Keratinocyte (primary cell): ENCODE results near the gene FGD2. TPM values are rescaled to one million over a fixed set of nuclear protein-coding genes. Genes with fewer than 3 reads are reported as not detected.

Source experiments
- DNase-seq: peaks from one replicate; pipeline ENCODE4 v3.0.0-alpha.2; 2011; ENCODE audit warnings: low read depth, missing footprints, low spot score
- FAIRE-seq: peaks from 2 replicates; lab custom pipeline; 2011; peaks lifted over from hg19 to GRCh38; lab: Jason Lieb, UNC
- H2AFZ ChIP-seq: 2 replicates; pipeline ENCODE4 v1.6.0; 2012; ENCODE audit warnings: low read length, control low read depth, inconsistent platforms; ENCODE audit not compliant: control insufficient read depth
- H3K27ac ChIP-seq: 2 replicates; pipeline ENCODE4 v1.5.1; 2011; ENCODE audit warnings: low read length; ENCODE audit not compliant: control insufficient read depth, insufficient read depth
- H3K27me3 ChIP-seq: 3 replicates; pipeline ENCODE4 v1.6.0; 2011; ENCODE audit warnings: low read length; ENCODE audit not compliant: control insufficient read depth, insufficient read depth; ENCODE audit errors: extremely low read depth
- H3K36me3 ChIP-seq, 2 experiments: 2 replicates in 1 of 2; 3 replicates in 1 of 2; pipeline ENCODE4 v1.5.1; 2011; ENCODE audit warnings: low read length in 2 of 2, mild to moderate bottlenecking in 1 of 2; ENCODE audit not compliant: control insufficient read depth in 2 of 2, insufficient read depth in 2 of 2; ENCODE audit errors: extremely low read depth in 1 of 2
- H3K4me1 ChIP-seq: 3 replicates; pipeline ENCODE4 v1.5.1; 2011; ENCODE audit warnings: low read length; ENCODE audit not compliant: control insufficient read depth, insufficient read depth; ENCODE audit errors: extremely low read depth
- H3K4me2 ChIP-seq: 3 replicates; pipeline ENCODE4 v1.6.0; 2011; ENCODE audit warnings: low read depth, low read length; ENCODE audit not compliant: control insufficient read depth, insufficient read depth; ENCODE audit errors: extremely low read depth
- H3K4me3 ChIP-seq, 3 experiments: fragments of 200-600 bp in 1 of 3; sonication (generic) in 1 of 3; 2 replicates in 2 of 3; 3 replicates in 1 of 3; pipeline ENCODE4 v1.5.1; 2011 to 2016; ENCODE audit warnings: low read length in 3 of 3, mild to moderate bottlenecking in 3 of 3, control low read depth in 2 of 3, inconsistent platforms in 1 of 3, low read depth in 1 of 3, mixed read lengths in 1 of 3, mixed run types in 1 of 3, moderate library complexity in 1 of 3; ENCODE audit not compliant: control insufficient read depth in 2 of 3, insufficient read depth in 2 of 3; ENCODE audit errors: extremely low read depth in 1 of 3
- H3K79me2 ChIP-seq: 2 replicates; pipeline ENCODE4 v1.6.0; 2012; ENCODE audit warnings: low read length; ENCODE audit not compliant: control insufficient read depth, insufficient read depth
- H3K9ac ChIP-seq: 3 replicates; pipeline ENCODE4 v1.6.0; 2011; ENCODE audit warnings: low read length; ENCODE audit not compliant: control insufficient read depth, insufficient read depth; ENCODE audit errors: extremely low read depth
- H3K9me1 ChIP-seq: 3 replicates; pipeline ENCODE4 v1.6.0; 2011; ENCODE audit warnings: low read length; ENCODE audit not compliant: control insufficient read depth, insufficient read depth; ENCODE audit errors: extremely low read depth
- H3K9me3 ChIP-seq: 2 replicates; pipeline ENCODE4 v1.5.1; 2012; ENCODE audit warnings: low read depth, low read length; ENCODE audit not compliant: control insufficient read depth
- H4K20me1 ChIP-seq: 3 replicates; pipeline ENCODE4 v1.6.0; 2011; ENCODE audit warnings: low read length; ENCODE audit not compliant: control insufficient read depth, insufficient read depth; ENCODE audit errors: extremely low read depth
- CTCF ChIP-seq, 3 experiments: IDR thresholded peaks in 1 of 3; conservative IDR thresholded peaks in 1 of 3; optimal IDR thresholded peaks in 1 of 3; 2 replicates in 2 of 3; 3 replicates in 1 of 3; pipeline versions ENCODE3 to v1.5.1; 2011; ENCODE audit warnings: low read length in 3 of 3, mild to moderate bottlenecking in 3 of 3, moderate library complexity in 2 of 3, control low read depth in 1 of 3, inconsistent platforms in 1 of 3; ENCODE audit not compliant: insufficient read depth in 2 of 3; ENCODE audit errors: extremely low read depth in 1 of 3
- EZH2 ChIP-seq: IDR thresholded peaks from one replicate; pipeline ENCODE4 v1.6.1; 2012; ENCODE audit warnings: inconsistent platforms, mild to moderate bottlenecking, low read length, moderate library complexity
- dilution Hi-C: fragments of 300-500 bp; cut with MboI; formaldehyde crosslinking; loops from one replicate; pipeline ENCODE4 v1.7.0; 2020; ENCODE audit warnings: low sequenced_read_pairs; ENCODE audit not compliant: extremely low pct_ligation_motif_present
- polyA plus RNA-seq, 5 experiments: library from polyadenylated mRNA; depleted of rRNA in 3 of 5; stranded (reverse) in 3 of 5; stranded (forward) in 1 of 5; unstranded in 1 of 5; fragments of >200 nt; gene quantifications; 1 replicate in 1 of 5; 2 replicates in 3 of 5; 3 replicates in 1 of 5; pipeline versions ENCODE4 v1.2.1 to v1.2.3, GENCODE V29; 2011 to 2012; ENCODE audit warnings: missing spikeins in 2 of 5, low read depth in 1 of 5, low replicate concordance in 1 of 5

Gene FGD2
- polyA plus RNA-seq, 1 donor (not counting 4 experiments of a cell fraction or from before 2014, with no cell fraction given), result 0.03 TPM

GRCh38 chr6:36970892-36971842, 34.3 kb upstream of the FGD2 start:
- H3K27ac ChIP-seq, result no peak overlapping the region
- H3K36me3 ChIP-seq, result peaks cover 43 to 66% of the 10 kb centered on the region in 2 experiments
- no peak overlapping the region for H3K4me2 ChIP-seq
- no peaks in the 10 kb centered on the region for H3K9me3 ChIP-seq
- H3K4me1 ChIP-seq, result peaks cover 35% of the 10 kb centered on the region
- no peak for TF ChIP-seq EZH2
- no peak for TF ChIP-seq CTCF (optimal IDR thresholded peaks at IDR 0.05 in 1 of 3, IDR thresholded peaks at IDR 0.05 in 1 of 3, conservative IDR thresholded peaks at IDR 0.05 in 1 of 3; ENCODE audit: extremely low read depth in 1 of 3, insufficient read depth in 2 of 3, low read length in 3 of 3)
- FAIRE-seq, result no peak
- no peak for DNase-seq
- H3K27me3 ChIP-seq, result no peaks in the 10 kb centered on the region
- no peaks in the 10 kb centered on the region for H3K79me2 ChIP-seq
- dilution Hi-C loops, result no loop called here
- no peaks in the 10 kb centered on the region for H4K20me1 ChIP-seq
- H3K9me1 ChIP-seq, result peaks cover 3% of the 10 kb centered on the region
- H3K9ac ChIP-seq, result no peak overlapping the region
- no peak overlapping the region for H2AFZ ChIP-seq
- no peak overlapping the region for H3K4me3 ChIP-seq

- peaks cover 52 to 68% of the 10 kb centered on the region in 2 experiments for H3K36me3 ChIP-seq
Measured at GRCh38 chr6:36971921-36972673, 33.4 kb upstream of the FGD2 start.

More at GRCh38 chr6:36971921-36972673, 33.4 kb upstream of the FGD2 start:
- H3K4me2 ChIP-seq, result no peak overlapping the region
- no peaks in the 10 kb centered on the region for H4K20me1 ChIP-seq
- H2AFZ ChIP-seq, result no peak overlapping the region
- DNase-seq (no peak), FAIRE-seq (peak; percentile 9)
- no peaks in the 10 kb centered on the region for H3K9me3 ChIP-seq
- peaks cover 3% of the 10 kb centered on the region for H3K9me1 ChIP-seq
- H3K27ac ChIP-seq, result no peak overlapping the region
- H3K4me3 ChIP-seq, result no peak overlapping the region
- no peaks in the 10 kb centered on the region for H3K79me2 ChIP-seq
- H3K27me3 ChIP-seq, result no peaks in the 10 kb centered on the region
- dilution Hi-C loops, result no loop called here
- TF ChIP-seq EZH2 (no peak), CTCF (optimal IDR thresholded peaks at IDR 0.05 in 1 of 3, IDR thresholded peaks at IDR 0.05 in 1 of 3, conservative IDR thresholded peaks at IDR 0.05 in 1 of 3; ENCODE audit: extremely low read depth in 1 of 3, insufficient read depth in 2 of 3, low read length in 3 of 3) (no peak)
- H3K4me1 ChIP-seq, result peaks cover 35% of the 10 kb centered on the region
- no peak overlapping the region for H3K9ac ChIP-seq
